Liver (tissue), 3 donors: ENCODE data around the gene LCE2A.

Experiments used
- CTCF ChIP-seq: fragments of 150-350 bp; IDR thresholded peaks from 2 replicates; pipeline ENCODE4 v1.5.1; 2017; ENCODE audit warnings: improper control_type of control experiment, low read depth, low read length; ENCODE audit not compliant: missing input control
- JUND ChIP-seq, 2 donors: IDR thresholded peaks; 2 replicates each; pipeline ENCODE4 v1.6.1; 2016; ENCODE audit warnings: antibody characterized with exemption in 2 of 2
- RAD21 ChIP-seq, 2 donors: IDR thresholded peaks; 2 replicates each; pipeline ENCODE4 v1.6.1; 2016; ENCODE audit warnings: antibody characterized with exemption in 2 of 2, mild to moderate bottlenecking in 2 of 2
- REST ChIP-seq: IDR thresholded peaks from 2 replicates; pipeline ENCODE4 v1.6.1; 2016; ENCODE audit warnings: antibody characterized with exemption, mild to moderate bottlenecking
- RXRA ChIP-seq, 2 donors: IDR thresholded peaks; 2 replicates each; pipeline ENCODE4 v1.6.1; 2017 to 2018; ENCODE audit warnings: antibody characterized with exemption in 2 of 2, mild to moderate bottlenecking in 1 of 2
- SP1 ChIP-seq: IDR thresholded peaks from 2 replicates; pipeline ENCODE4 v1.6.1; 2018; ENCODE audit warnings: antibody characterized with exemption, mild to moderate bottlenecking
- YY1 ChIP-seq: IDR thresholded peaks from 2 replicates; pipeline ENCODE4 v1.6.1; 2016; ENCODE audit warnings: antibody characterized with exemption, mild to moderate bottlenecking
- donor health status: healthy.
- donor health status: healthy.

GRCh38 chr1:152745289-152745704, 47.2 kb downstream of the LCE2A start:
- TF ChIP-seq CTCF: no peak
- no peak for TF ChIP-seq JUND (IDR thresholded peaks at IDR 0.05)
- TF ChIP-seq SP1: no peak
- no peak for TF ChIP-seq YY1
- no peak for TF ChIP-seq RAD21 (IDR thresholded peaks at IDR 0.05)
- no peak for TF ChIP-seq REST
- no peak for TF ChIP-seq RXRA (IDR thresholded peaks at IDR 0.05)
